Measurements from ENCODE around the gene PAX8.

The PAX8 gene

GRCh38 chr2:113277474-113278072 lies 1.1 kb downstream of the PAX8 start:
- Histone ChIP-seq H4K20me1 (ENCODE audit: insufficient read depth, low read length) (no peaks in the 10 kb centered on the region), H3K79me2 (ENCODE audit: low read length) (no peaks in the 10 kb centered on the region), H3K9ac (ENCODE audit: low read length) (no peak overlapping the region), H3K27ac (ENCODE audit: low read length) (no peak overlapping the region), H3K4me1 (ENCODE audit: low read length) (no peaks in the 10 kb centered on the region), H3K9me3 (ENCODE audit: insufficient read depth, low read length) (no peaks in the 10 kb centered on the region), H3K36me3 (replicated peaks; ENCODE audit: low read depth, low read length) (no peaks in the 10 kb centered on the region), H3K4me3 (ENCODE audit: low read length) (no peak overlapping the region), H3K27me3 (ENCODE audit: low read depth, low read length) (no peaks in the 10 kb centered on the region), H3K4me2 (ENCODE audit: low read length) (no peak overlapping the region), H2AFZ (ENCODE audit: low read depth, low read length) (no peak overlapping the region)
- no peak for TF ChIP-seq CTCF (IDR thresholded peaks at IDR 0.05; ENCODE audit: low read depth, low read length)
- no peak for TF ChIP-seq EZH2phosphoT487 (IDR thresholded peaks at IDR 0.05; ENCODE audit: low read depth)

- H3K27me3 ChIP-seq (ENCODE audit: low read depth, low read length), result no peaks in the 10 kb centered on the region
- no peak overlapping the region for H3K27ac ChIP-seq (ENCODE audit: low read length)
- H3K4me1 ChIP-seq (ENCODE audit: low read length), result no peaks in the 10 kb centered on the region
- H3K4me2 ChIP-seq (ENCODE audit: low read length), result no peak overlapping the region
- H3K79me2 ChIP-seq (ENCODE audit: low read length), result no peaks in the 10 kb centered on the region
- H4K20me1 ChIP-seq (ENCODE audit: insufficient read depth, low read length), result no peaks in the 10 kb centered on the region
- no peaks in the 10 kb centered on the region for H3K36me3 ChIP-seq (replicated peaks; ENCODE audit: low read depth, low read length)
- no peak overlapping the region for H3K4me3 ChIP-seq (ENCODE audit: low read length)
- no peak for TF ChIP-seq EZH2phosphoT487 (IDR thresholded peaks at IDR 0.05; ENCODE audit: low read depth)
- no peak for TF ChIP-seq CTCF (IDR thresholded peaks at IDR 0.05; ENCODE audit: low read depth, low read length)
- H3K9ac ChIP-seq (ENCODE audit: low read length), result no peak overlapping the region
- H2AFZ ChIP-seq (ENCODE audit: low read depth, low read length), result no peak overlapping the region
- H3K9me3 ChIP-seq (ENCODE audit: insufficient read depth, low read length), result no peaks in the 10 kb centered on the region
Measured at GRCh38 chr2:113276761-113277425, 1.8 kb downstream of the PAX8 start.

GRCh38 chr2:113276216-113276760 lies 2.4 kb downstream of the PAX8 start:
- Histone ChIP-seq H3K27me3 (ENCODE audit: low read depth, low read length) (no peaks in the 10 kb centered on the region), H2AFZ (ENCODE audit: low read depth, low read length) (no peak overlapping the region), H4K20me1 (ENCODE audit: insufficient read depth, low read length) (no peaks in the 10 kb centered on the region), H3K9ac (ENCODE audit: low read length) (no peak overlapping the region), H3K4me1 (ENCODE audit: low read length) (no peaks in the 10 kb centered on the region), H3K9me3 (ENCODE audit: insufficient read depth, low read length) (no peaks in the 10 kb centered on the region), H3K36me3 (replicated peaks; ENCODE audit: low read depth, low read length) (no peaks in the 10 kb centered on the region), H3K79me2 (ENCODE audit: low read length) (no peaks in the 10 kb centered on the region), H3K4me2 (ENCODE audit: low read length) (no peak overlapping the region), H3K4me3 (ENCODE audit: low read length) (no peak overlapping the region), H3K27ac (ENCODE audit: low read length) (no peak overlapping the region)
- no peak for TF ChIP-seq CTCF (IDR thresholded peaks at IDR 0.05; ENCODE audit: low read depth, low read length)
- no peak for TF ChIP-seq EZH2phosphoT487 (IDR thresholded peaks at IDR 0.05; ENCODE audit: low read depth)

GRCh38 chr2:113275556-113276215 lies 3.0 kb downstream of the PAX8 start:
- Histone ChIP-seq H3K79me2 (ENCODE audit: low read length) (no peaks in the 10 kb centered on the region), H3K36me3 (replicated peaks; ENCODE audit: low read depth, low read length) (no peaks in the 10 kb centered on the region), H4K20me1 (ENCODE audit: insufficient read depth, low read length) (no peaks in the 10 kb centered on the region), H3K9ac (ENCODE audit: low read length) (no peak overlapping the region), H3K27ac (ENCODE audit: low read length) (no peak overlapping the region), H3K4me3 (ENCODE audit: low read length) (no peak overlapping the region), H3K27me3 (ENCODE audit: low read depth, low read length) (no peaks in the 10 kb centered on the region), H2AFZ (ENCODE audit: low read depth, low read length) (no peak overlapping the region), H3K9me3 (ENCODE audit: insufficient read depth, low read length) (no peaks in the 10 kb centered on the region), H3K4me2 (ENCODE audit: low read length) (no peak overlapping the region), H3K4me1 (ENCODE audit: low read length) (no peaks in the 10 kb centered on the region)
- TF ChIP-seq CTCF (IDR thresholded peaks at IDR 0.05; ENCODE audit: low read depth, low read length) (no peak), EZH2phosphoT487 (IDR thresholded peaks at IDR 0.05; ENCODE audit: low read depth) (no peak)
